Retina (tissue), 1 donor: ENCODE results near the gene CAMTA1.
"Not testable (repeated sequence)": the region's sequence is repeated elsewhere in the genome, so short reads cannot be mapped to it uniquely, and the experiment has no call there.

ENCODE experiments used
- DNase-seq: peaks from one replicate; pipeline ENCODE4 v3.0.0-alpha.2; 2016

CAMTA1 gene

GRCh38 chr1:7784492-7785071, 999.3 kb downstream of the CAMTA1 start:
- peak; percentile 71 for DNase-seq

- DNase-seq, result no peak
These were observed 999.9 kb downstream of the CAMTA1 start for GRCh38 chr1:7785108-7785507.

GRCh38 chr1:7786795-7787194, 1001.5 kb downstream of the CAMTA1 start:
- no peak for DNase-seq

- DNase-seq, result no peak
These were observed 1004.6 kb downstream of the CAMTA1 start for GRCh38 chr1:7789828-7790227.

- DNase-seq, result not testable (repeated sequence)
These were observed 1005.8 kb downstream of the CAMTA1 start for GRCh38 chr1:7791027-7791426.

- DNase-seq, result no peak
These were observed 1010.2 kb downstream of the CAMTA1 start for GRCh38 chr1:7795406-7795805.

GRCh38 chr1:7805460-7805859, 1020.2 kb downstream of the CAMTA1 start:
- no peak for DNase-seq

- DNase-seq, result no peak
These were observed 1023.1 kb downstream of the CAMTA1 start for GRCh38 chr1:7808253-7808844.

- no peak for DNase-seq
These were observed 1024.5 kb downstream of the CAMTA1 start for GRCh38 chr1:7809742-7810141.

GRCh38 chr1:7810395-7810794, 1025.1 kb downstream of the CAMTA1 start:
- no peak for DNase-seq

- DNase-seq, result no peak
These were observed 1026.2 kb downstream of the CAMTA1 start for GRCh38 chr1:7811476-7811875.

GRCh38 chr1:7813677-7814373, 1028.6 kb downstream of the CAMTA1 start:
- DNase-seq, result no peak
